GM12878 (cell line): ENCODE data around the gene C22orf42. TPM values are rescaled to one million over a fixed set of nuclear protein-coding genes. Genes with fewer than 3 reads are reported as not detected.

Experiments used
- ATAC-seq: fragments of 200-7000 bp; cut with Tn5 transposase; 3 replicates; pipeline ENCODE4 v1.9.1; 2020; ENCODE audit warnings: mild to moderate bottlenecking, moderate library complexity
- BruUV-seq: library from RNA; stranded (reverse); fragments of 400-500 nt; replicated peaks from 2 replicates; lab custom pipeline; 2021; lab: Mats Ljungman, UMichigan
- CTCF ChIA-PET: fragments of 300-600 bp; sonication (Branson Sonifier 250); formaldehyde crosslinking; extraction: SDS; loops from one replicate; lab custom pipeline; 2021; ENCODE audit warnings: inconsistent platforms; lab: Yijun Ruan, JAX
- POLR2A ChIA-PET: fragments of 350-600 bp; formaldehyde crosslinking; extraction: SDS; loops from one replicate; lab custom pipeline; 2021; ENCODE audit warnings: inconsistent platforms; lab: Charles Lee
- RAD21 ChIA-PET: fragments of 300-600 bp; sonication (Branson Sonifier 250); formaldehyde crosslinking; loops from one replicate; lab custom pipeline; 2023; ENCODE audit warnings: antibody characterized with exemption; ENCODE audit not compliant: unreplicated experiment; lab: Charles Lee
- SMC1A ChIA-PET: fragments of 300-600 bp; sonication (Branson Sonifier 250); formaldehyde crosslinking; loops from one replicate; lab custom pipeline; 2023; ENCODE audit not compliant: unreplicated experiment, uncharacterized antibody; lab: Charles Lee
- DNase-seq: peaks from one replicate; pipeline ENCODE4 v3.0.0-alpha.2; 2011; ENCODE audit warnings: low read depth, low spot score
- FAIRE-seq: peaks from 3 replicates; lab custom pipeline; 2011; peaks lifted over from hg19 to GRCh38; lab: Jason Lieb, UNC
- H2AFZ ChIP-seq: 2 replicates; pipeline ENCODE4 v1.6.0; 2011; ENCODE audit warnings: low read depth, low read length, control low read depth; ENCODE audit not compliant: control insufficient read depth
- H3K27ac ChIP-seq: 2 replicates; pipeline ENCODE4 v1.5.1; 2011; ENCODE audit warnings: control low read depth; ENCODE audit not compliant: control insufficient read depth, insufficient read depth
- H3K27me3 ChIP-seq, 2 experiments: replicated peaks in 1 of 2; 2 replicates each; pipeline versions ENCODE4 v1.6.0 to v1.6.1; 2011; ENCODE audit warnings: low read length in 1 of 2; ENCODE audit not compliant: control insufficient read depth in 2 of 2, insufficient read depth in 2 of 2
- H3K36me3 ChIP-seq, 2 experiments: 2 replicates each; pipeline ENCODE4 v1.5.1; 2011; ENCODE audit warnings: low read length in 1 of 2; ENCODE audit not compliant: control insufficient read depth in 2 of 2, insufficient read depth in 2 of 2
- H3K4me1 ChIP-seq: 2 replicates; pipeline ENCODE4 v1.6.1; 2011; ENCODE audit warnings: mild to moderate bottlenecking, low read length, moderate library complexity, mixed read lengths; ENCODE audit not compliant: control insufficient read depth, insufficient read depth
- H3K4me2 ChIP-seq: 2 replicates; pipeline ENCODE4 v1.6.0; 2011; ENCODE audit warnings: control low read depth; ENCODE audit not compliant: control insufficient read depth, insufficient read depth
- H3K4me3 ChIP-seq: fragments of 200-600 bp; sonication (generic); 2 replicates; pipeline ENCODE4 v1.5.1; 2016
- H3K79me2 ChIP-seq: 2 replicates; pipeline ENCODE4 v1.6.0; 2011; ENCODE audit warnings: low read length; ENCODE audit not compliant: control insufficient read depth, insufficient read depth
- H3K9ac ChIP-seq: 2 replicates; pipeline ENCODE4 v1.8.0; 2011; ENCODE audit warnings: low read length, control low read depth, mixed read lengths; ENCODE audit not compliant: control insufficient read depth, insufficient read depth
- H3K9me3 ChIP-seq: replicated peaks from 3 replicates; pipeline ENCODE4 v1.5.1; 2011; ENCODE audit warnings: mild to moderate bottlenecking, low read length; ENCODE audit not compliant: control insufficient read depth, insufficient read depth
- H4K20me1 ChIP-seq: 2 replicates; pipeline ENCODE4 v1.6.0; 2011; ENCODE audit not compliant: control insufficient read depth, insufficient read depth
- BACH1 ChIP-seq: fragments of 450-650 bp; IDR thresholded peaks from 2 replicates; pipeline ENCODE4 v1.6.1; 2017; ENCODE audit warnings: mild to moderate bottlenecking, borderline replicate concordance
- E4F1 ChIP-seq: fragments of 450-650 bp; IDR thresholded peaks from 2 replicates; pipeline ENCODE4 v1.6.1; 2018; ENCODE audit warnings: borderline replicate concordance, mild to moderate bottlenecking; ENCODE audit not compliant: partially characterized antibody
- GABPA ChIP-seq: IDR thresholded peaks from 2 replicates; pipeline ENCODE4 v1.6.1; 2014; ENCODE audit warnings: antibody characterized with exemption, low read depth, mild to moderate bottlenecking, inconsistent platforms
- HDAC2 ChIP-seq: fragments of 200-600 bp; sonication (generic); IDR thresholded peaks from 2 replicates; pipeline ENCODE4 v1.6.1; 2017
- PKNOX1 ChIP-seq: fragments of 450-650 bp; IDR thresholded peaks from 2 replicates; pipeline ENCODE4 v1.6.1; 2016; ENCODE audit warnings: mild to moderate bottlenecking
- POLR2A ChIP-seq: IDR thresholded peaks from 2 replicates; pipeline ENCODE4 v1.6.1; 2011; ENCODE audit warnings: low read depth, mild to moderate bottlenecking, low read length
- PRDM15 ChIP-seq: fragments of 450-650 bp; formaldehyde crosslinking; IDR thresholded peaks from 2 replicates; pipeline ENCODE4 v1.4.0; 2020; ENCODE audit warnings: mild to moderate bottlenecking, moderate library complexity
- RBBP5 ChIP-seq: fragments of 200-600 bp; sonication (generic); conservative IDR thresholded peaks from 2 replicates; pipeline ENCODE4 v1.6.1; 2016
- RUNX3 ChIP-seq: IDR thresholded peaks from 2 replicates; pipeline ENCODE4 v1.6.1; 2012; ENCODE audit warnings: low read length, inconsistent platforms
- SMAD5 ChIP-seq: IDR thresholded peaks from 2 replicates; pipeline ENCODE4 v1.6.1; 2016; ENCODE audit warnings: antibody characterized with exemption, low read depth
- ZSCAN29 ChIP-seq: fragments of 450-650 bp; IDR thresholded peaks from 2 replicates; pipeline ENCODE4 v1.6.1; 2017; ENCODE audit warnings: mild to moderate bottlenecking, moderate library complexity
- whole genome bisulfite sequencing: methylation state at CpG from one replicate; pipeline ENCODE4 v1.1.6; 2016; ENCODE audit warnings: low lambda C conversion rate; ENCODE audit not compliant: insufficient replicate concordance, insufficient coverage; ENCODE audit errors: missing lambda C conversion rate; 5-methylcytosine and 5-hydroxymethylcytosine counted together
- in situ Hi-C: fragments of 300-500 bp; cut with MboI; formaldehyde crosslinking; loops from 9 replicates; pipeline ENCODE4 v1.14.3; 2018; ENCODE audit warnings: mixed read lengths
- intact Hi-C: fragments of 100-400 bp; cut with micrococcal nuclease; formaldehyde crosslinking; loops from one replicate; pipeline ENCODE4 v1.14.2; 2022; ENCODE audit not compliant: unreplicated experiment
- polyA plus RNA-seq, 11 experiments: library from polyadenylated mRNA; depleted of rRNA in 4 of 11; unstranded in 6 of 11; stranded (reverse) in 5 of 11; fragments of >200 nt; fragmentation: Nextera tagmentation in 4 of 11; fragmentation: Illumina TruSeq in 1 of 11; extraction: Ambion mirVana in 4 of 11; extraction: Trizol in 1 of 11; gene quantifications; 1 replicate in 1 of 11; 2 replicates in 10 of 11; pipeline versions ENCODE4 v1.2.1 to v1.2.3, GENCODE V29; 2011 to 2016; ENCODE audit warnings: inconsistent platforms in 2 of 11, missing spikeins in 2 of 11, low read depth in 1 of 11
- total RNA-seq, 4 experiments: library from RNA; depleted of rRNA in 3 of 4; stranded (reverse); fragments of >200 nt in 3 of 4; fragmentation: Illumina TruSeq in 1 of 4; extraction: Trizol in 1 of 4; gene quantifications; 2 replicates each; pipeline versions ENCODE4 v1.2.1 to v1.2.3, GENCODE V29; 2013 to 2021

The C22orf42 gene
- total and polyA plus RNA-seq, 10 of the 15 experiments (the other 5 are each of a cell fraction or from before 2014, with no cell fraction given), result not detected

- FAIRE-seq, result no peak
- no peaks in the 10 kb centered on the region for H3K36me3 ChIP-seq
- POLR2A ChIA-PET, result no interaction called here
- H3K27me3 ChIP-seq, result peaks cover 0 to 2% of the 10 kb centered on the region in 2 experiments; a peak in 2 of 4 replicates
- no peaks in the 10 kb centered on the region for H3K4me1 ChIP-seq
- no peak overlapping the region for H3K9ac ChIP-seq
- DNase-seq, result no peak
- no peak overlapping the region for H3K27ac ChIP-seq
- H4K20me1 ChIP-seq, result no peaks in the 10 kb centered on the region
- TF ChIP-seq E4F1, result no peak
- CTCF ChIA-PET, result interaction anchor here (1.3 kb wide), 1 partner anchor 58 kb away, joined by 3 read pairs; no protein-coding TSS in a partner anchor
- H3K4me2 ChIP-seq, result no peak overlapping the region
- SMC1A ChIA-PET, result no interaction called here
- no peak overlapping the region for H2AFZ ChIP-seq
- H3K79me2 ChIP-seq, result no peaks in the 10 kb centered on the region
- RAD21 ChIA-PET, result no interaction called here
- in situ Hi-C loops (no loop called here), intact Hi-C loops (loop anchor here (5.0 to 10.0 kb wide), 2 partner anchors 104 to 231 kb away; no protein-coding TSS in a partner anchor)
- H3K9me3 ChIP-seq, result no peaks in the 10 kb centered on the region
- WGBS, result 54% methylated on average over 3 of the region's 3 CpGs
- no peak for ATAC-seq
- no TSS peak for BruUV-seq
- no peak overlapping the region for H3K4me3 ChIP-seq
Observed at GRCh38 chr22:32208681-32209080, 49.6 kb upstream of the C22orf42 start.

- in situ Hi-C loops (no loop called here), intact Hi-C loops (loop anchor here (5.0 to 10.0 kb wide), 2 partner anchors 103 to 231 kb away; no protein-coding TSS in a partner anchor)
- no peak overlapping the region for H3K27ac ChIP-seq
- H3K4me2 ChIP-seq, result no peak overlapping the region
- no peak for FAIRE-seq
- no peaks in the 10 kb centered on the region for H3K4me1 ChIP-seq
- no peak overlapping the region for H3K4me3 ChIP-seq
- H3K27me3 ChIP-seq, result peaks cover 0 to 3% of the 10 kb centered on the region in 2 experiments; a peak in 2 of 4 replicates
- H3K36me3 ChIP-seq, result no peaks in the 10 kb centered on the region
- WGBS, result 0% methylated on average over 4 of the region's 4 CpGs
- ATAC-seq, result no peak
- no peak for DNase-seq
- CTCF ChIA-PET, result no interaction called here
- H3K9me3 ChIP-seq, result no peaks in the 10 kb centered on the region
- RAD21 ChIA-PET, result no interaction called here
- H3K79me2 ChIP-seq, result no peaks in the 10 kb centered on the region
- SMC1A ChIA-PET, result no interaction called here
- BruUV-seq, result no TSS peak
- H4K20me1 ChIP-seq, result no peaks in the 10 kb centered on the region
- no peak overlapping the region for H2AFZ ChIP-seq
- POLR2A ChIA-PET, result no interaction called here
- no peak overlapping the region for H3K9ac ChIP-seq
- TF ChIP-seq HDAC2 (no peak), GABPA (no peak), SMAD5 (no peak), BACH1 (no peak), PRDM15 (CRISPR knock-in tag) (no peak), POLR2A (no peak), RBBP5 (no peak), ZSCAN29 (no peak), PKNOX1 (no peak), RUNX3 (no peak)
Observed at GRCh38 chr22:32207971-32208480, 48.9 kb upstream of the C22orf42 start.
